NOMO-1 treated with DMSO at 0.1 percent for 48 hours (cell line): Measurements from ENCODE around the gene RALGDS.
A peak's percentile ranks its signal among the peaks of the same experiment; 100 is the strongest.
"Not testable (repeated sequence)": the region's sequence is repeated elsewhere in the genome, so short reads cannot be mapped to it uniquely, and the experiment has no call there.

Experiments
- DNase-seq: peaks from one replicate; lab custom pipeline; 2025; ENCODE audit not compliant: unreplicated experiment; lab: John Stamatoyannopoulos, UW

RALGDS gene

DNA sequence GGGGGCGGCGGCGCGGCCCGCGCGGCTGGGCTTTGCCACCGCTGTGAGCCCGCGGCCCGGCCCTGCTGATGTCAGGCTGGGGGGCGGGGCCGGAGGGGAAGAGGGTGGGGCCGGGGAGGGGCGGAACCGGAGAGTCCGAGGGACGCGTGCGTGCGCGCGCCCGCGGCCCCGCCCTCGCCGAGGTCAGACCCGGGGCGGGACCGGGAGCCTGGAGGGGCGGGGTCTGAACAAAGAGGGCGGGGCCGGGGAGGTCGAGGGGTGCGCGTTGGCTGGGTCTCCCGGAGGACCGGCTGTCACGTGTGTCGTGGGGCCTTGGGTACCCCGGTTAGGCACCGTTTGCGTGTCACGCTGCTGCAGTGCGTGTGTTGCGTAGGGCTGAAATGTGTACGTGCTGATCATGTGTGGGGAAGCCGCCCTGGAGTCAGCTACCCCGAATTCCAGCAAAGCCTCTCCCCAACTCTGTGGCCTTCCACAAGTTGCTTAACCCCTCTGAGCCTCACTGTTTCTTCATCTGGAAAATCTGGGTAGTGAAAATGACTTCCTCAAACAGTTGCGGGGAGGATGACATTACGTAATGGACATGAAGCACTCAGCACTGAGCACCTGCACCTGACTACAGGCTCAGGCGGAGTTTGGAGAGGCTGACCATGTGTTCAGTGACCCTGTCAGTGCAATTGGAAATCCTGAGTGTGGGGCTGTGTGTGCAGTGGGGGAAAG, at the start of gene RALGDS:
TSS of gene RALGDS (minus strand) at position 43 of the 717 bp plus-strand sequence. CDS start 86 bp downstream, outside the sequence.
- peak; percentile 96 for DNase-seq

DNA sequence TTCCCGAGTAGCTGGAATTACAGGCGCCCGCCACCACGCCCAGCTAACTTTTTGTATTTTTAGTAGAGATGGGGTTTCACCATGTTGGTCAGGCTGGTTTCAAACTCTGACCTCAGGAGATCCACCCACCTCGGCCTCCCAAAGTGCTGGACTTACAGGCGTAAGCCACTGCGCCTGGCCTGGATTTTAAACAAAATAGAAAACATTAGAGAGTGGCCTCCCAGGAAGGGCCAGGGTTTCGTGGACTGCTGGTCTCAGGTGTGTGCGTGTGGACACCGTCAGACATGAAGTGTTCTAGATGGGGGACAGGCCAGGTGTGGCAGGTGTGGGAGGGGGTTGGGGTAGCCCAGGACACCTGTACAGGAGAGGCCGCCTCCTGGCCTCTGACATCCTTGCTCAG, 49.7 kb upstream of the RALGDS start:
- no peak for DNase-seq

DNA sequence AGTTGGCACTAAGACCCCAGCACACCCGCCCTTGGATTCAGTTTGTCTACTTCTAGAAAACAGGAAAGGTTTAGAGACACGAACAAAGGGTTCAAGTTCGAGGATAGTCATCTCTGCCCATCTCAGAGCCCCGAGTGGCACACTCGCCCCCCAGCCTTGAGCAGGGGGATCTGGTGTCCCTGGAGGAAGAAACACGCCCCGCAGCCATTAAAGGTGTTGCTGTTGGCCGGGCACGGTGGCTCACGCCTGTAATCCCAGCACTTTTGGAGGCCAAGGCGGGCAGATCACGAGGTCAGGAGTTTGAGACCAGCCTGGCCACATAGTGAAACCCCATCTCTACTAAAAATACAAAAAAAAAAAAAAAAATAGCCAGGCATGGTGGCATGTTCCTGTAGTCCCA, 48.6 kb upstream of the RALGDS start:
- not testable (repeated sequence) for DNase-seq

DNA sequence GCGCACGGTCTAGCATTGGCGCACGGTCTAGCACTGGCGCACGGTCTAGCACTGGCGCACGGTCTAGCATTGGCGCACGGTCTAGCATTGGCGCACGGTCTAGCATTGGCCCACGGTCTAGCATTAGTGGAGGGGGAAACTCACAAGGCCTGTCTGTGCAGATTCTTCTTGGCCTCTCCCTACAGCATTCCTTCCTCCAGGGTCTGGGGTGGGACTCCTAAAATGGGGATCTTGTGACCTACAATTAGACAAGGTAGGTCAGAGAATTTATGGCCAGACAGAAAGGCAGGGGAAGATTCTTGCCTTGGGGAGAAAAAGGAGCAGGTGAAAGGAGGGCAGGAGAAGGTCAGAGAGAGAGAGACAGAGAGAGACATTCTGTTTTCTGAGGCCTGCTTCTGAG, 48.1 kb upstream of the RALGDS start:
- no peak for DNase-seq

DNA sequence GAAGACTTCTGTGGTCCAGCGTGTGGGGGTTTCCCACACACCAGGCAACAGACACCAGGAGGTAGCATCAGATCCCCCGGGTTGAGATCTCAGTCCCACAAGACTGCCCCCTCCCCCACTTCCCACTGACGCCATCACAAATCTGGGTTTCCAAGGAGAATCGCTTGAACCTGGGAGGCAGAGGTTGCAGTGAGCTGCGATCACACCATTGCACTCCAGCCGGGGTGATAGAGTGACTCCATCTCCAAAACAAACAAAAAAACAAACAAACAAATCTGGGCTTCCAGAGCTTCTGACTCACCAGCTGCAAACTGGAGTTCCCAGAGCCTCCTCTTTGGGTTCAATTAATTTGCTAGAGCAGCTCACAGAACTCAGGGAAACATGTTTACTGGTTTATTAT, 47.4 kb upstream of the RALGDS start:
- DNase-seq: no peak

DNA sequence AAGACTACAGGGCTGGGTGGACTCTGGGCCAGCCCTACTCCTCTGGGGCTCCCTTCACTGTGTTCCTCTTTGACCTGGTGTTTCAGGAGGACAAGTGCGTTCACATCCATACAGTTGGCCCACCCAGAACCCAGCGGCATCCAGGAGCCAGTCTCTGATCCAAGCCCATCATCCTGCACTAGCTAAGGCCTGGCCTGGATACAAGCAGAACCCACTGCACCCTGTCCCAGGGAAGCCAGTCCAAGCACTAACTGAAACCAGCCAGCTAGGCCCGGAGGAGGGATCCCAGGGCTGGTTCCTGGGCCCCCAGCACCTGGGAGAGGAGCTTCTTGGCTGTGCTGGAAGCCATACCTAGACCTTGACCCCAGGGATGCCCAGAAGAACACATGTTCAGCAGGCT, 46.7 kb upstream of the RALGDS start:
- DNase-seq: no peak

DNA sequence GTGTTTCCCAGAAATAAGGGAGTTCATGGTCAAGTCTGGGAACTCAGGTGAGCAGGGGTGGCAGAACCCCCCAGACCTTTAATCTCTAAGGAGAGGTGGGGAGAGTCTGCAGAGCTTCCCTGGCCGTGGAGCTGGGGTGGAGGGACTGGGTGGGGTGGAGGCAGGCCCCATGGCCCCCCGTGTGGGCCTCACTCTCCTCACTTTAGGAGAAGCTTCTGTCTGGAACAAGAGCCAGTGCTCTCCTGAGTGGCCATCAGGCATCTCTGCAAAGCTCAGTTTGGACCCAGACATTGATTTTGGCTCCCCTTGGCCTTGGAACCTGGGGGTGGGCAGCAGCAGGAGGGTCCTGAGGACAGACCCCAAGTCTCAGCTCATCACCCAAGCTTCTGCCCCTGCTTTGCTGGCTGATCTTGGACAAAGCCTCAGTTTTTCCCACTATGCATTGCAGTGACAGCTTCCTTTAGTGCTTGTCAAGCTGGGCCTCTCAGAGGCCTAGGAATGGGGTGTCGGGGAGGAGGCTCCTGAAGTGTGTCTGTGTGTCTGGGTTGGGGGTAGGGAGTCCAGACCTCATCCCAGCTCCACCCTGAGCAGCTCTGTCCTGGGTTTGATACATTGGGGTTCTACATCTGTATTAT, 46.2 kb upstream of the RALGDS start:
- DNase-seq: no peak

DNA sequence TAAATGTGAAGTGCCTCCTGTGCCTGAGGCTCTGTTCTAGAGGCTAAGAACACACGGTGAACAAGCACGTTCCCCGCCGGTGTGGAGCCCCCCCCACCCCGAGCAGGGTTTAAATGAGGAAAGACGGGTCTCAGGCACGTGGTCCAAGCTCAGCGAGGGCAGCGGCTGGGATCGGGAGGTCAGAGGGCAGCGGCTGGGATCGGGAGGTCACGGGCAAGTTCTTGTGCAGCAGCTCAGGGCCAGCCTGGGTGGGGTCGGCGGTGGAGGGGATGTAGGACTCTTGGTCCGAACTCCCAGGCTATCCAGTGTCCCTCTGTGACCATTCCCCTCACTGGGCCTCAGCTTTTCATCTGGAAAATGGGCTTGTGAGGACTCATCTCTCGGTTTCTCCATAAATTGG, 45.4 kb upstream of the RALGDS start:
- DNase-seq: no peak

DNA sequence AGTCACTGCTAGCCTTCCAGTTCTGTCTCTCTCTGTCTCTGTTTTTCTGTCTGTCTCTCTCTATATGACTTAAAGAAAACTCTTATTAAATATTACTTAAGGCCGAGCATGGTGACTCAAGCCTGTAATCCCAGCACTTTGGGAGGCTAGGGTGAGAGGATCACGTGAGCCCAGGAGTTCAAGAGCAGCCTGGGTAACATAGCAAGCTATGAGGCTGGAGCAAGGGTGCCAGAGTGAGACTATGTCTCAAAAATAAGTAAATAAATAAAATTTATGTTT, 44.4 kb upstream of the RALGDS start:
- DNase-seq: no peak

DNA sequence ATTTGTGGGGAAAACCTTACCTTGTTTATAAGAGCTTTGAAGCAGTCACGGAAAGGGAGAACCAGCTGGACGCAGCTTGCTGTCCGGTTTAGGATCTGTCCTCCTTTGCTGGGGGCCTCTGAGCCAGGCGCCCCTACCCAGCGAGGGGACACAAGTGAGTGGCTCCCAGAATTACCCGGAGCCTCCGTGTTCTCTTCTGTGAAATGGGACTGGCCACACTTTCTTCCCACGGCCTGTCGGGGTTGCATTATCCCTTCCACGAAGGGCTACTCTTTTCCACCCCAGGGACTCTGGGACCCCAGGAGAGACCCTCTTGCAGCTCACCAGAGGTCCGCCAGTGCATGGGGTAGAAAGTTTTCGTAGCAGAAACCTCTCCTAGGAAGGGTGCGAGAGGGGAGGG, 43.2 kb upstream of the RALGDS start:
- DNase-seq: no peak

DNA sequence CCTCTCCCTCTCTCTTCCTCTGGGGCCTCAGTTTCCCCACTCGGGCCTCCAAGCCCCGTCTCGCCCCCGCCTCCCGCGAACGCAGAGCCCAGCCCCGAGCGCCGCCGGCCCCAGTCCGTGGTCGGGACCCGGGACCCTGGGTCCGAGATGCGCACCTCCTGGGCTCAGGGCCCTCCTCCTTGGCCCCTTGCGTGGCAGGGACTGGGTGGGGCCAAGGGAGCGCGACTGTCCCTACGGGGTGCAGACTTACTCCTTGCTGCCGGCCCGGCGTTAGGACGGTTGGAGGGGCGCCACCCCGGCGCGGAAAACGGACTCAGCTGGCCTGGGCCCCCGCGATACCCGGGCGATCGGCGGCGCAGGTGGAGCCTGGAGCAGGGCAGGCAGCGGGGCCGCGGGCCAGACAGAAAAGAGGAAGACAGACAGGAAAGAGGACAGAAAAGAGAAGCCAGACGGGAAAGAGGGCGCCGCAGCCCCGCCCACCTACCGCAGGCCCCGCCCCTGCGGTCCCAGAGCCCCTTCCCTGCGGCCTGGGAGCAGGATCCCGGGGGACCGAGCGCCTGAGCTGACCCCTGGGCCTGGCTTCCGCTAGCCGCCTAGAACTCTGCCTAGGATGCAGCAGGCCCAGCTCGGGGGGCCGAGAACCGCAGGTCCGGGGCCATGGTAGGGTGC, 42.6 kb upstream of the RALGDS start, which contains the start of gene GBGT1:
TSS of gene GBGT1 (minus strand) at position 411 of the 669 bp plus-strand sequence. CDS start 1,502 bp downstream, outside the sequence.
- peak; percentile 75 for DNase-seq

DNA sequence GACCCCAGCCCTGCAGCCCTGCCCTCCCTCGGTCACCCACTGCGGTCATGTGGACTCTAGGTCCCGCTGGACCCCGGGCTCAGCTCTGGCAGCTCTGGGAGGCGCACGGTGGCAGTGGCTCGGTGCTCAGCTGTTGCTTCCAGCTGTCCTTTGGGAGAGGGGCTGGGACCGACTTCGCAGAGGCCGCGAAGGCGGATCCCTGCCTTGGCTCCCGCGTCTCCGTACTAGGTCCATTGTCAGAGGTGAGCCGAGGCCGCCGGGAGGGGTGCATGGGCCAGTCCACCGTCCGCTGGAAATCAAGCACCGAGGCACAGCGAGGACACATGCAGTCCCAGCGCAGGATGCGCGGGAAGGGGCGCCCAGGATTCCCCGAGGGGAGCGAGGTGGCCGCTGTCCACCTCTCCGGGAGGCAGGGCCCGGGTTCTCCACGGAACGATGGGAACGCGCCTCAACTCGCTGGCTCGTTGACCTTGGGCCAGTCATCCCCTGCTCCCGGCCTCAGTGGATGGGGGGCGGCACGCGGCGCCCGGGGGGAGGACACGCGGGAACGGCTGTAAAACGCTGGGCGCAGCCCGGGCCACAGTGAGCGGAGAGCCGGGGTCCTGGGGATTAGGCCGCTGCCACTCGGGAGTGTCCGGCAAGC, 41.9 kb upstream of the RALGDS start:
- no peak for DNase-seq

DNA sequence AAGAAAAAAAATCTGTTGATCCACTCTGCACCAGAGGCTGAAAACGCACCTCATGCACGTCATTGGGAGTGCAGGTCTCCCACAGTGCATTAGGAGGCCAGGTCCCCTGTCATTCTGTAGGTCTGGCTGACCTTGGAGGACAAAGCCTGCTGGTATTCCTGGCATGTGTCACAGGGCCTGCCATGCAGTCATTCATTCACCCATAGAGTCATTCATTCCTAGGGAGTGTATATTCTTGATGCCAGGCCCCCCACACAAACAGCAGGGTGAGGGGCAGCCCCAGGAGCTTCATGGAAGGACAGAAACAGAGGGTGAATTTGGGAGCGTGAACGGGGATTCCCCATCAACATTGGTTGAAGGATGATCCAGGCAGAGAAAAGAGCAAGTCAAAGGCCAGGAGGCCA, 40.5 kb upstream of the RALGDS start:
- DNase-seq: no peak

DNA sequence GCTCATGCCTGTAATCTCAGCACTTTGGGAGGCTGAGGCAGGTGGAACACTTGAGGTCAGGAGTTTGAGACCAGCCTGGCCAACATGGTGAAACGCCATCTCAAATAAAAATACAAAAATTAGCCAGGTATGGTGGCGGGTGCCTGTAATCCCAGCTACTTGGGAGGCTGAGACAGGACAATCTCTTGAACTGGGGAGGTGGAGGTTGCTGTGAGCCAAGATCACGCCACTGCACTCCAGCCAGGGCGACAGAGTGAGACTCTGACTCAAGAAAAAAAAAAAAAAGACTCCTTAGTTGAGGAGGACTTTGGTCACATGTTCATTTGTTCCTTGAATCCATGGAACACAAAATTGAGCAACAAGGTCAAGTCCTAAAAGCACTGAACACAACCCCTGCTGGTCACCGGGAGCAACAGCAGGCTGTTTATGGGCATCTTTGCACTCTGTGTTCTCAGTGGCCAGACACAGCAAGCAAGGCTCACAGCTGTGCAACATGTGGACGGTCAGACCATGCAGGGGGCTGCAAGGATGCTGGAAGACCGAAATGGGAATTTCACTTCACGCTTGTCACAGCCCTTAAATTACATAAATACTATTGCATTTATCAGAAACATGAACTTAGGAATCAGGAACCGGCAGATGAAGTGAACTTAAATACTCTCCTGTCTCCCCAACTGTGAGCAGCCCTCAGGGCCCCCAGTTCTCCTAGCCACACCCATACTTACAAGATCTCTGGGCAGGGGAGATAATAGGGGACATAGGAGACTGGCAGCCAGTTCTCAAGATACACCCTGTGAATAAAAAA, 39.9 kb upstream of the RALGDS start:
- DNase-seq: peak; percentile 28

DNA sequence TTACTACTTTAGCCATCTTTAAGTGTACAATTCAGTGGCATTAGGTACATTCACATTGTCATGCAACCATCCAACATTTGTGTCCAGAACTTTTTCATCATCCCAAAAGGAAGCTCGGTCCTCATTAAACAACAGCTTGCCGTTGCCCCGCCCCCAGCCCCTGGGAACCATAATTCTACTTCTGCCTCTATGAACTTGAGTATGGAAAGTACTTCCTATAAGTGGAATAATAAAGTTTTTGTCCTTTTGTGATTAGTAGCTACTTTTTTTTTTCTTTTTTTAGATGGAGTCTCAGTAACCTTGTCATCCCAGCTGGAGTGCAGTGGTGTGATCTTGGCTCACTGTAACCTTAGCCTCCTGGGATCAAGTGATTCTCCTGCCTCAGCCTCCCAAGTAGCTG, 37.7 kb upstream of the RALGDS start:
- no peak for DNase-seq

DNA sequence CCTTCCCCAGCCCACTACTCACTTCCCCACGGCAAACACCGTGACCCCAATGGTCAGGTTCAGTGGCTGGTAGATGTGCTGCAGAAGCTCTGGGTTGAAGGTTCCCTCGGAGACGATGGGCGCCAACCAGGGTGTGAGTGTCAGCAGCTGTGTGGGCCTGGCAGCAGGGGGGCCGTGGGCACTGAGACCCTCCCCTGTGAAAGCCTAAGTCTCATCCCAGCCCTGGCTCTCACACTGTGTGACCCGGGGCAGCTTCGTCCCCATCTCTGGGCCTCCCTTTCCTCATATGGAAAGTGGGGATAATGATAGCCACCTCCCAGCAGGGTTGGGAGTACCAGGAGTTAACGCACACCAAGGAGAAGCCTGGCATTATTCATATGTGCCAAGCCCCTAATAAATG, 34.1 kb upstream of the RALGDS start:
- DNase-seq: no peak

DNA sequence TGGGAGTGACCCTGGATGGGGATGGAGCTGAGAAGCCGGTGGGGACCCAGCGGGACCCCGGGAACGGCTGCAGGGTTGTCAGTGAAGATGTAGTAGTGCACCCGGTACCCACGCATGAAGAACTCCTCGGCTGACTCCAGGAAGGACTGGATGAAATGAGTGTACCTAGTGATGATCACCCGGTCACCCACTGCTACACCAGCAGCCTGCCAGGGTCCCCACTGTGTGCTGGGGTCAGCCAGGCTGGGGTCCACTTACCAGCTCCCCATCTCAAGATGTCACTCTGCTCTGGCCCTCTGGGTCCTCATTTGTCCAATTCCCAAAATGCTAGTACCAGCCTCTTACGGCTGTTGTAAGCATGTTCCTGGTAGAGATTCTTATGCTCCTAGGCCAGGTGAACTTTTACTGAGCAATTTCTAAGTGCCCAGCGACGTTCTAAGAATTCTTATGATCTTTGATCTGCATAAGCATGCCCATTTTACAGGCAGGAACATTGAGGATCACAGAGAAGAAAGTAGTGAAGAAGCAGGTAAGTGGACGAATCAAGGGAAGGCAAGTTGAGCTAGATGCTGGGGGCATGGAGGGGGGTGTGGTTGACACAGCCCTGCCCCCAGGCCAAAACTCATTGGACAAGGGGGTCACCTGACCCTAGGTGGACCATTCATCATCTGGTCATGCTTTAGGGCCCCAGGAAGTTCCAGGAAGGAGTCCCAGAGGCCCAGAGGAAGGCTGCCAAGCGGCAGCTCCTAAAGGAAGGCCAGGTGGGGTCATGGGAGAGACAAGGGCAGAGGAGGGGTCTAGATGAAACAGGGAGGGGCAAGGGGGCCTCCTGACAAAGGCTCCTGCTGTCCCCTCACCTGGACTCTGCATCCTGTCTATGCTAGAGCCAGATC, 33.3 kb upstream of the RALGDS start:
- DNase-seq: no peak

DNA sequence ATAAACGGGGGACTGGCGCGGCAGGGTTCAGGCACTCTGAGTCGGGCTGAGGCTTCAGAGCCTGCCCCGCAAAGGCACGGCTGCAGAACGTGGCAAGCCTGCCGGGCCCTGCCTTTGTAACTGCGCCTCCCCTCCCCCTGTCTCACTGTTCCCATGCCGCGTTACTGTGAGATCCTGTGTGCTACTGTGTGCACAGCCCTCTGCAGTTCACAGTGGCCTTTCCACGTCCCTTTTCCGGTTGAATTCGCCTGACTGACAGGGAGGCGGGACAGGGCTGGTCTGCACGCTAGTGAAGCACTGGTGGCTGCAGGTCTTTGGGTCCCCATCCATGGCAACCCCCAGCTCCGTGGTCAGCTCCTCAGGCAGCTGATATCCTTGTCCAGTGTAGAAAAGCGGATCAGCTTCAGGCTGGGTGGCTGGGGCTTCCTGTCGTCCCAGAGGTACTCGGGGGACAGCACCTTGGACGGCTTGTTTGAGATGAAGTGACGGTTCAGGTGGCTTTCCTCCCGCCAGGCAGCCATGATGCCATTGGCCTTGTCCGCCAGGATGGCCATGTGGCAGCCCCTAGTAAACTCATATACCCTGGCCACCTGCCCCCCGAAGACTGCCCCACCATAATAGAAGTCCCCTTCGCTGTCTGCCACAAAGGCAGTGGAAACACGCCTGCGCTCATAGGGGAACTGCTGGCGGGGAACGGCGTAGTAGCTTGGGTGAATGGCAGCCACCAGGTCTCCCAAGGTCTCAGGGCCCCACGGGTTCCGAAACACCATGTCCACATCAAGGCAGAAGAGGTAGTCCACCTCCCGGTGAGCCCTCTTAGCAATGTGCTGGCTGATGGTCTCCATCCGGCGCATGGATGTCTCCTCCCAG, 32.4 kb upstream of the RALGDS start:
- DNase-seq: no peak
